ENCODE results near the gene RRP36. TPM values are rescaled to one million over a fixed set of nuclear protein-coding genes. Genes with fewer than 3 reads are reported as not detected.

The RRP36 gene
- polyA plus RNA-seq, 3 donors: 26.6 to 52.5 (median 43.3) TPM

DNA sequence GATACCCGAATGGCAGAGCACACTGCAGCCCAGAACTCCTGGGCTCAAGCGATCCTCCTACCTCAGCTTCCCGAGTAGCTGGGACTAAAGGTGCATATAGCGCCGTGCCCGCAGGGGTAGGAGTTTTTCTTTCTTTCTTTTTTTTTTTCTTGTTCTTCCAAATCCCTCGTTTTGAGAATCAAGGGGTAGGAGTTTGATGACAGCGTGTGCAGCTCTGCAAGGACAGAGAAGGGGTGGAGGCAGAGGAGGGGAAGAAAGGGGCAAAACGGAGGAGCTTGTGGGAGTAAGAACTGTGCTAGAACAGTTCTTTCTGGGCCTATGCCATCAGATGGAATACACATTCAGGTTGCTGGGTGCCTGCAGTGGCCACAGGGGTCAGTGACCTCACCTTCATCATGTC is 15.3 kb downstream of the RRP36 start:
- Histone ChIP-seq H3K79me2 (ENCODE audit: insufficient read depth, low read length) (no peaks in the 10 kb centered on the region), H3K9ac (ENCODE audit: insufficient read depth, low read length, poor library complexity, severe bottlenecking) (no peak overlapping the region), H3K4me2 (replicated peaks; ENCODE audit: extremely low read depth, low read length, poor library complexity, severe bottlenecking) (no peak overlapping the region), H3K4me1 (ENCODE audit: control insufficient read depth in 1 of 2, insufficient read depth in 2 of 2, low read length in 2 of 2) (no peaks in the 10 kb centered on the region), H2AFZ (ENCODE audit: insufficient read depth, low read depth, low read length, poor library complexity, severe bottlenecking) (no peak overlapping the region), H3K27ac (ENCODE audit: low read depth in 1 of 2, low read length in 2 of 2) (no peak overlapping the region), H3K4me3 (replicated peaks in 1 of 3; ENCODE audit: low read depth in 2 of 3, low read length in 3 of 3) (no peak overlapping the region), H3K36me3 (replicated peaks in 1 of 2; ENCODE audit: control insufficient read depth in 1 of 2, insufficient read depth in 2 of 2, low read length in 2 of 2) (peaks cover 39 to 85% of the 10 kb centered on the region in 2 donors), H3K9me3 (replicated peaks in 1 of 2; ENCODE audit: control insufficient read depth in 1 of 2, insufficient read depth in 1 of 2, low read length in 2 of 2) (no peaks in the 10 kb centered on the region), H4K20me1 (ENCODE audit: insufficient read depth, low read length) (no peaks in the 10 kb centered on the region), H3K27me3 (ENCODE audit: control insufficient read depth in 2 of 2, insufficient read depth in 2 of 2, low read length in 2 of 2) (no peaks in the 10 kb centered on the region)
- no peaks in the 10 kb centered on the region for H3K4me1 Mint-ChIP-seq
- H3K27ac Mint-ChIP-seq: peak overlapping the region in 1 of 7 donors; percentile 63
- H3K4me3 Mint-ChIP-seq: no peak overlapping the region
- 100% methylated on average over 2 of the region's 9 CpGs for WGBS (ENCODE audit: insufficient coverage)
- peaks cover 0 to 5% (median 0%) of the 10 kb centered on the region in 3 donors for H3K27me3 Mint-ChIP-seq (ENCODE audit: low read depth in 3 of 3)
- H3K9me3 Mint-ChIP-seq: no peaks in the 10 kb centered on the region
- no peak for DNase-seq
- intact Hi-C loops (cut with micrococcal nuclease): no loop called here
- TF ChIP-seq, protein P1, sequence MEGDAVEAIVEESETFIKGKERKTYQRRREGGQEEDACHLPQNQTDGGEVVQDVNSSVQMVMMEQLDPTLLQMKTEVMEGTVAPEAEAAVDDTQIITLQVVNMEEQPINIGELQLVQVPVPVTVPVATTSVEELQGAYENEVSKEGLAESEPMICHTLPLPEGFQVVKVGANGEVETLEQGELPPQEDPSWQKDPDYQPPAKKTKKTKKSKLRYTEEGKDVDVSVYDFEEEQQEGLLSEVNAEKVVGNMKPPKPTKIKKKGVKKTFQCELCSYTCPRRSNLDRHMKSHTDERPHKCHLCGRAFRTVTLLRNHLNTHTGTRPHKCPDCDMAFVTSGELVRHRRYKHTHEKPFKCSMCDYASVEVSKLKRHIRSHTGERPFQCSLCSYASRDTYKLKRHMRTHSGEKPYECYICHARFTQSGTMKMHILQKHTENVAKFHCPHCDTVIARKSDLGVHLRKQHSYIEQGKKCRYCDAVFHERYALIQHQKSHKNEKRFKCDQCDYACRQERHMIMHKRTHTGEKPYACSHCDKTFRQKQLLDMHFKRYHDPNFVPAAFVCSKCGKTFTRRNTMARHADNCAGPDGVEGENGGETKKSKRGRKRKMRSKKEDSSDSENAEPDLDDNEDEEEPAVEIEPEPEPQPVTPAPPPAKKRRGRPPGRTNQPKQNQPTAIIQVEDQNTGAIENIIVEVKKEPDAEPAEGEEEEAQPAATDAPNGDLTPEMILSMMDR (IDR thresholded peaks at IDR 0.05): no peak
- peaks cover 54 to 91% of the 10 kb centered on the region in 2 donors for H3K36me3 Mint-ChIP-seq

DNA sequence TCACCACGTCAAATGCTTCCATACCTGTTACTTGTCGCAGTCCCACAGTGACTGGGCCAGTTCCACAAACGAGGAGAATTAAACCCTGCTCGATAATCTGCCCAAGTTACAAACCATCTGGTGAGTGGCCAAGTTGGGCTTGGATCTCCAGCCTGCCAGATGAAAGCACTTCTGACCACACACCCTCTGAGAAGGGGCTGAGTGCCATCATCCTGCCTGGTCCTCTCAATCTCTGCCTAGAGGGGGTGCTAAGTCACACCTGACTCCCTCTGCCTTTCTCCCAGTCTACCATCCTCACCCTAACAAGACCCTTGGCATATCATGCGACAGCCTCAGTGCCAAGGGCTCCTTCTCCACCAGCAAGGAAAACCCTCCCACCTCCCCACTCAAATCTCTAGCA is 15.8 kb downstream of the RRP36 start:
- Mint-ChIP-seq H3K27me3 (ENCODE audit: low read depth in 3 of 3) (peaks cover 0 to 5% (median 0%) of the 10 kb centered on the region in 3 donors), H3K27ac (peak overlapping the region in 2 of 7 donors; percentile 9 to 82), H3K4me1 (no peaks in the 10 kb centered on the region), H3K4me3 (no peak overlapping the region), H3K36me3 (peaks cover 53 to 90% of the 10 kb centered on the region in 2 donors), H3K9me3 (no peaks in the 10 kb centered on the region)
- intact Hi-C loops (cut with micrococcal nuclease): no loop called here
- Histone ChIP-seq H3K27me3 (ENCODE audit: control insufficient read depth in 2 of 2, insufficient read depth in 2 of 2, low read length in 2 of 2) (no peaks in the 10 kb centered on the region), H2AFZ (ENCODE audit: insufficient read depth, low read depth, low read length, poor library complexity, severe bottlenecking) (no peak overlapping the region), H3K9me3 (replicated peaks in 1 of 2; ENCODE audit: control insufficient read depth in 1 of 2, insufficient read depth in 1 of 2, low read length in 2 of 2) (no peaks in the 10 kb centered on the region), H3K36me3 (replicated peaks in 1 of 2; ENCODE audit: control insufficient read depth in 1 of 2, insufficient read depth in 2 of 2, low read length in 2 of 2) (peaks cover 34 to 81% of the 10 kb centered on the region in 2 donors), H4K20me1 (ENCODE audit: insufficient read depth, low read length) (no peaks in the 10 kb centered on the region), H3K4me3 (replicated peaks in 1 of 3; ENCODE audit: low read depth in 2 of 3, low read length in 3 of 3) (no peak overlapping the region), H3K79me2 (ENCODE audit: insufficient read depth, low read length) (no peaks in the 10 kb centered on the region), H3K4me2 (replicated peaks; ENCODE audit: extremely low read depth, low read length, poor library complexity, severe bottlenecking) (no peak overlapping the region), H3K4me1 (ENCODE audit: control insufficient read depth in 1 of 2, insufficient read depth in 2 of 2, low read length in 2 of 2) (no peaks in the 10 kb centered on the region), H3K27ac (ENCODE audit: low read depth in 1 of 2, low read length in 2 of 2) (no peak overlapping the region), H3K9ac (ENCODE audit: insufficient read depth, low read length, poor library complexity, severe bottlenecking) (no peak overlapping the region)
- DNase-seq: no peak
- TF ChIP-seq, protein P1 (IDR thresholded peaks at IDR 0.05): no peak
- 90% methylated on average over 5 of the region's 5 CpGs for WGBS (ENCODE audit: insufficient coverage)
